PC-3 (cell line): ENCODE data around the gene OR6C70.
"Not testable (repeated sequence)": the region's sequence is repeated elsewhere in the genome, so short reads cannot be mapped to it uniquely, and the experiment has no call there.

Experiments
- EZH2 ChIP-seq: fragments of 300-600 bp; sonication (generic); IDR thresholded peaks from one replicate; pipeline ENCODE4 v1.6.1; 2017; ENCODE audit warnings: antibody characterized with exemption, mild to moderate bottlenecking, low read length; ENCODE audit not compliant: unreplicated experiment
- EZH2phosphoT487 ChIP-seq: fragments of 300-600 bp; sonication (generic); IDR thresholded peaks from 2 replicates; pipeline ENCODE4 v1.6.1; 2018; ENCODE audit warnings: mild to moderate bottlenecking, antibody characterized with exemption, low read length, borderline replicate concordance
- TF ChIP-seq, protein P1 (sequence below): fragments of 300-600 bp; sonication (generic); conservative IDR thresholded peaks from 2 replicates; pipeline ENCODE4 v1.5.1; 2017; ENCODE audit warnings: antibody characterized with exemption, low read depth, mild to moderate bottlenecking, low read length

DNA sequence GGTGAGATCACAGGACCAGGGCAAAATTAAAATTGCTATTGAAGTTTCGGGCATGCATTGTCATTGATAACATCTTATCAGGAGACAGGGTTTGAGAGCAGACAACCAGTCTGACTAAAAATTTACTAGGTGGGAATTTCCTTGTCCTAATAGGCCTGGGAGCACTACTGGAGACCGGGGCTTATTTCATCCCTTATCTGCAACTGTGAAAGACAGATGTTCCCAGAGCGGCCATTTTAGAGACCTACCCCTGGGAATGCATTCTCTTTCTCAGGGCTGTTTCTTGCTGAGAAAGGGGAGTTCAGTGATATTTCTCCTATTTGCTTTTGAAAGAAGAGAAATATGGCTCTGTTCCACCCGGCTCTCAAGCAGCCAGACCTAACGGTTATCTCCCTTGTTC, 28.7 kb downstream of the OR6C70 start:
- TF ChIP-seq, protein P1, sequence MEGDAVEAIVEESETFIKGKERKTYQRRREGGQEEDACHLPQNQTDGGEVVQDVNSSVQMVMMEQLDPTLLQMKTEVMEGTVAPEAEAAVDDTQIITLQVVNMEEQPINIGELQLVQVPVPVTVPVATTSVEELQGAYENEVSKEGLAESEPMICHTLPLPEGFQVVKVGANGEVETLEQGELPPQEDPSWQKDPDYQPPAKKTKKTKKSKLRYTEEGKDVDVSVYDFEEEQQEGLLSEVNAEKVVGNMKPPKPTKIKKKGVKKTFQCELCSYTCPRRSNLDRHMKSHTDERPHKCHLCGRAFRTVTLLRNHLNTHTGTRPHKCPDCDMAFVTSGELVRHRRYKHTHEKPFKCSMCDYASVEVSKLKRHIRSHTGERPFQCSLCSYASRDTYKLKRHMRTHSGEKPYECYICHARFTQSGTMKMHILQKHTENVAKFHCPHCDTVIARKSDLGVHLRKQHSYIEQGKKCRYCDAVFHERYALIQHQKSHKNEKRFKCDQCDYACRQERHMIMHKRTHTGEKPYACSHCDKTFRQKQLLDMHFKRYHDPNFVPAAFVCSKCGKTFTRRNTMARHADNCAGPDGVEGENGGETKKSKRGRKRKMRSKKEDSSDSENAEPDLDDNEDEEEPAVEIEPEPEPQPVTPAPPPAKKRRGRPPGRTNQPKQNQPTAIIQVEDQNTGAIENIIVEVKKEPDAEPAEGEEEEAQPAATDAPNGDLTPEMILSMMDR: not testable (repeated sequence)
- TF ChIP-seq EZH2phosphoT487, EZH2: not testable (repeated sequence)
